Activated naive CD8-positive, alpha-beta T cell (primary cell): Measurements from ENCODE around the gene PICK1.

ENCODE experiments used
- H3K27ac Mint-ChIP-seq: one replicate; pipeline ENCODE4 v1.8.0; 2021; ENCODE audit warnings: mixed read lengths
- H3K27me3 Mint-ChIP-seq: one replicate; pipeline ENCODE4 v1.8.0; 2021; ENCODE audit warnings: mixed read lengths
- H3K36me3 Mint-ChIP-seq: one replicate; pipeline ENCODE4 v1.8.0; 2021; ENCODE audit warnings: mixed read lengths
- H3K4me1 Mint-ChIP-seq: one replicate; pipeline ENCODE4 v1.8.0; 2021; ENCODE audit warnings: low read depth, mixed read lengths
- H3K4me3 Mint-ChIP-seq: one replicate; pipeline ENCODE4 v1.8.0; 2021; ENCODE audit warnings: mild to moderate bottlenecking, mixed read lengths
- H3K9me3 Mint-ChIP-seq: one replicate; pipeline ENCODE4 v1.8.0; 2021; ENCODE audit warnings: low read depth, mixed read lengths

PICK1 gene

GRCh38 chr22:38026130-38027111 is 30.8 kb upstream of the PICK1 start:
- no peaks in the 10 kb centered on the region for H3K9me3 Mint-ChIP-seq
- H3K4me3 Mint-ChIP-seq = no peak overlapping the region
- H3K27me3 Mint-ChIP-seq = no peaks in the 10 kb centered on the region
- no peak overlapping the region for H3K27ac Mint-ChIP-seq
- no peaks in the 10 kb centered on the region for H3K36me3 Mint-ChIP-seq
- H3K4me1 Mint-ChIP-seq = no peaks in the 10 kb centered on the region

GRCh38 chr22:38027487-38027886 is 29.7 kb upstream of the PICK1 start:
- Mint-ChIP-seq H3K4me1 (no peaks in the 10 kb centered on the region), H3K27ac (no peak overlapping the region), H3K4me3 (no peak overlapping the region), H3K27me3 (no peaks in the 10 kb centered on the region), H3K9me3 (no peaks in the 10 kb centered on the region), H3K36me3 (no peaks in the 10 kb centered on the region)

GRCh38 chr22:38028344-38029130 is 28.7 kb upstream of the PICK1 start:
- Mint-ChIP-seq H3K27me3 (no peaks in the 10 kb centered on the region), H3K36me3 (no peaks in the 10 kb centered on the region), H3K9me3 (no peaks in the 10 kb centered on the region), H3K4me1 (no peaks in the 10 kb centered on the region), H3K4me3 (no peak overlapping the region), H3K27ac (no peak overlapping the region)

GRCh38 chr22:38029370-38029769 is 27.8 kb upstream of the PICK1 start:
- no peaks in the 10 kb centered on the region for H3K36me3 Mint-ChIP-seq
- no peaks in the 10 kb centered on the region for H3K27me3 Mint-ChIP-seq
- no peaks in the 10 kb centered on the region for H3K4me1 Mint-ChIP-seq
- H3K9me3 Mint-ChIP-seq = no peaks in the 10 kb centered on the region
- no peak overlapping the region for H3K4me3 Mint-ChIP-seq
- no peak overlapping the region for H3K27ac Mint-ChIP-seq

- Mint-ChIP-seq H3K27me3 (no peaks in the 10 kb centered on the region), H3K4me1 (no peaks in the 10 kb centered on the region), H3K9me3 (no peaks in the 10 kb centered on the region), H3K4me3 (no peak overlapping the region), H3K36me3 (no peaks in the 10 kb centered on the region), H3K27ac (no peak overlapping the region)
Measured at GRCh38 chr22:38029901-38030300, 27.3 kb upstream of the PICK1 start.

GRCh38 chr22:38030311-38031133 is 26.7 kb upstream of the PICK1 start:
- Mint-ChIP-seq H3K27ac (no peak overlapping the region), H3K4me3 (no peak overlapping the region), H3K27me3 (no peaks in the 10 kb centered on the region), H3K9me3 (no peaks in the 10 kb centered on the region), H3K4me1 (no peaks in the 10 kb centered on the region), H3K36me3 (no peaks in the 10 kb centered on the region)

- H3K27me3 Mint-ChIP-seq = no peaks in the 10 kb centered on the region
- H3K4me3 Mint-ChIP-seq = no peak overlapping the region
- H3K4me1 Mint-ChIP-seq = no peaks in the 10 kb centered on the region
- H3K9me3 Mint-ChIP-seq = no peaks in the 10 kb centered on the region
- H3K36me3 Mint-ChIP-seq = no peaks in the 10 kb centered on the region
- H3K27ac Mint-ChIP-seq = no peak overlapping the region
Measured at GRCh38 chr22:38031491-38031890, 25.7 kb upstream of the PICK1 start.

- no peaks in the 10 kb centered on the region for H3K4me1 Mint-ChIP-seq
- H3K27ac Mint-ChIP-seq = no peak overlapping the region
- H3K9me3 Mint-ChIP-seq = no peaks in the 10 kb centered on the region
- no peaks in the 10 kb centered on the region for H3K36me3 Mint-ChIP-seq
- no peak overlapping the region for H3K4me3 Mint-ChIP-seq
- no peaks in the 10 kb centered on the region for H3K27me3 Mint-ChIP-seq
Measured at GRCh38 chr22:38032681-38033521, 24.3 kb upstream of the PICK1 start.

- Mint-ChIP-seq H3K27me3 (no peaks in the 10 kb centered on the region), H3K36me3 (no peaks in the 10 kb centered on the region), H3K9me3 (no peaks in the 10 kb centered on the region), H3K27ac (no peak overlapping the region), H3K4me3 (no peak overlapping the region), H3K4me1 (no peaks in the 10 kb centered on the region)
Measured at GRCh38 chr22:38033522-38034277, 23.5 kb upstream of the PICK1 start.

GRCh38 chr22:38034278-38034882 is 22.8 kb upstream of the PICK1 start:
- Mint-ChIP-seq H3K4me3 (no peak overlapping the region), H3K9me3 (no peaks in the 10 kb centered on the region), H3K27ac (no peak overlapping the region), H3K36me3 (no peaks in the 10 kb centered on the region), H3K4me1 (no peaks in the 10 kb centered on the region), H3K27me3 (no peaks in the 10 kb centered on the region)

- Mint-ChIP-seq H3K9me3 (no peaks in the 10 kb centered on the region), H3K36me3 (no peaks in the 10 kb centered on the region), H3K27me3 (no peaks in the 10 kb centered on the region), H3K4me1 (no peaks in the 10 kb centered on the region), H3K4me3 (no peak overlapping the region), H3K27ac (no peak overlapping the region)
Measured at GRCh38 chr22:38034884-38035529, 22.2 kb upstream of the PICK1 start.

- Mint-ChIP-seq H3K4me3 (no peak overlapping the region), H3K27ac (no peak overlapping the region), H3K9me3 (no peaks in the 10 kb centered on the region), H3K36me3 (no peaks in the 10 kb centered on the region), H3K27me3 (no peaks in the 10 kb centered on the region), H3K4me1 (no peaks in the 10 kb centered on the region)
Measured at GRCh38 chr22:38035530-38035885, 21.7 kb upstream of the PICK1 start.
